IMR-90 (cell line): ENCODE data around the gene LLCFC1. TPM values are rescaled to one million over a fixed set of nuclear protein-coding genes. Genes with fewer than 3 reads are reported as not detected.

Source experiments
- ATAC-seq: fragments of 200-7000 bp; cut with Tn5 transposase; 2 replicates; pipeline ENCODE4 v1.9.1; 2020; ENCODE audit warnings: low read depth, mild to moderate bottlenecking, moderate library complexity
- BruUV-seq: library from RNA; stranded (reverse); fragments of 400-500 nt; replicated peaks from 2 replicates; lab custom pipeline; 2021; lab: Mats Ljungman, UMichigan
- CTCF ChIA-PET: fragments of 300-600 bp; formaldehyde crosslinking; extraction: SDS; loops from one replicate; lab custom pipeline; 2021; ENCODE audit warnings: antibody characterized with exemption; lab: Yijun Ruan, JAX
- POLR2A ChIA-PET: fragments of 300-600 bp; sonication (Branson Sonifier 250); formaldehyde crosslinking; loops from one replicate; lab custom pipeline; 2022; ENCODE audit warnings: antibody characterized with exemption; ENCODE audit not compliant: unreplicated experiment; lab: Charles Lee
- DNase-seq: peaks from one replicate; pipeline ENCODE4 v3.0.0; 2013
- H2AFZ ChIP-seq: replicated peaks from 2 replicates; pipeline ENCODE3; 2013; ENCODE audit warnings: low read length, mild to moderate bottlenecking; ENCODE audit not compliant: poor library complexity
- H2AK5ac ChIP-seq: 2 replicates; pipeline ENCODE4 v1.6.1; 2013; ENCODE audit warnings: low read depth, low read length, inconsistent platforms
- H2AK9ac ChIP-seq: replicated peaks from 2 replicates; pipeline ENCODE3; 2013; ENCODE audit warnings: mild to moderate bottlenecking, low read depth, low read length, moderate library complexity; ENCODE audit not compliant: poor library complexity
- H2BK120ac ChIP-seq: 2 replicates; pipeline ENCODE4 v1.6.1; 2013; ENCODE audit warnings: low read depth, low read length, inconsistent platforms
- H2BK15ac ChIP-seq: 3 replicates; pipeline ENCODE4 v1.6.1; 2013; ENCODE audit warnings: low read depth, low read length, inconsistent platforms
- H2BK20ac ChIP-seq: 2 replicates; pipeline ENCODE4 v1.6.1; 2013; ENCODE audit warnings: low read depth, mild to moderate bottlenecking, inconsistent platforms, low read length, moderate library complexity
- H2BK5ac ChIP-seq: 2 replicates; pipeline ENCODE4 v1.6.1; 2013; ENCODE audit warnings: mild to moderate bottlenecking, low read depth, low read length, inconsistent platforms; ENCODE audit not compliant: poor library complexity, severe bottlenecking
- H3K14ac ChIP-seq: replicated peaks from 2 replicates; pipeline ENCODE4 v1.6.1; 2013; ENCODE audit warnings: low read depth, low read length, inconsistent platforms
- H3K18ac ChIP-seq: 2 replicates; pipeline ENCODE4 v1.6.1; 2013; ENCODE audit warnings: low read depth, low read length, control low read depth
- H3K23ac ChIP-seq: 2 replicates; pipeline ENCODE4 v1.6.1; 2013; ENCODE audit warnings: low read depth, low read length, inconsistent platforms
- H3K27ac ChIP-seq: 2 replicates; pipeline ENCODE4 v1.5.1; 2013; ENCODE audit warnings: mild to moderate bottlenecking, control low read depth, low read length; ENCODE audit not compliant: insufficient read depth
- H3K27me3 ChIP-seq: 2 replicates; pipeline ENCODE4 v1.6.1; 2013; ENCODE audit warnings: low read length; ENCODE audit not compliant: control insufficient read depth, insufficient read depth
- H3K36me3 ChIP-seq: 2 replicates; pipeline ENCODE4 v1.6.1; 2013; ENCODE audit warnings: low read length, mixed read lengths; ENCODE audit not compliant: control insufficient read depth, insufficient read depth
- H3K4ac ChIP-seq: 2 replicates; pipeline ENCODE4 v1.6.1; 2013; ENCODE audit warnings: low read depth, low read length, inconsistent platforms
- H3K4me1 ChIP-seq: 2 replicates; pipeline ENCODE4 v1.6.1; 2013; ENCODE audit warnings: low read length, mixed read lengths; ENCODE audit not compliant: control insufficient read depth, insufficient read depth
- H3K4me2 ChIP-seq: 2 replicates; pipeline ENCODE4 v1.6.1; 2013; ENCODE audit warnings: low read depth, mild to moderate bottlenecking, control low read depth, low read length, moderate library complexity
- H3K4me3 ChIP-seq: 2 replicates; pipeline ENCODE4 v1.5.1; 2013; ENCODE audit warnings: low read depth, mild to moderate bottlenecking, control low read depth, low read length, moderate library complexity; ENCODE audit not compliant: insufficient read depth
- H3K56ac ChIP-seq: 2 replicates; pipeline ENCODE4 v1.6.1; 2013; ENCODE audit warnings: low read length, inconsistent platforms; ENCODE audit not compliant: insufficient read depth; ENCODE audit errors: extremely low read depth
- H3K79me1 ChIP-seq, 2 experiments: 2 replicates each; pipeline ENCODE4 v1.6.1; 2013; ENCODE audit warnings: low read length in 2 of 2, inconsistent platforms in 1 of 2, low read depth in 1 of 2
- H3K9ac ChIP-seq: 2 replicates; pipeline ENCODE4 v1.6.1; 2013; ENCODE audit warnings: low read depth, low read length, control low read depth
- H3K9me1 ChIP-seq: 2 replicates; pipeline ENCODE4 v1.6.1; 2013; ENCODE audit warnings: low read length, inconsistent platforms; ENCODE audit not compliant: insufficient read depth
- H3K9me3 ChIP-seq: 2 replicates; pipeline ENCODE4 v1.6.1; 2013; ENCODE audit warnings: low read length; ENCODE audit not compliant: control insufficient read depth, insufficient read depth
- H4K20me1 ChIP-seq: 2 replicates; pipeline ENCODE4 v1.6.1; 2013; ENCODE audit warnings: low read length, inconsistent platforms; ENCODE audit not compliant: insufficient read depth
- H4K5ac ChIP-seq: 2 replicates; pipeline ENCODE4 v1.6.1; 2013; ENCODE audit warnings: mild to moderate bottlenecking, low read depth, low read length, control low read depth
- H4K8ac ChIP-seq, 2 experiments: 2 replicates each; pipeline ENCODE4 v1.6.1; 2013; ENCODE audit warnings: low read depth in 2 of 2, low read length in 2 of 2, control low read depth in 1 of 2, inconsistent platforms in 1 of 2
- H4K91ac ChIP-seq: 2 replicates; pipeline ENCODE4 v1.6.1; 2013; ENCODE audit warnings: low read depth, low read length, inconsistent platforms; ENCODE audit not compliant: insufficient read depth
- BHLHE40 ChIP-seq: fragments of 150-350 bp; IDR thresholded peaks from 2 replicates; pipeline ENCODE4 v1.6.1; 2016; ENCODE audit warnings: mild to moderate bottlenecking, low read depth, low read length
- CHD1 ChIP-seq: IDR thresholded peaks from 2 replicates; pipeline ENCODE4 v1.6.1; 2012; ENCODE audit warnings: low read depth, low read length, improper control_type of control experiment
- CTCF ChIP-seq: conservative IDR thresholded peaks from 2 replicates; pipeline ENCODE4 v1.5.1; 2012; ENCODE audit warnings: mild to moderate bottlenecking, low read depth, low read length, improper control_type of control experiment
- FOS ChIP-seq: fragments of 150-350 bp; IDR thresholded peaks from 2 replicates; pipeline ENCODE4 v1.6.1; 2016; ENCODE audit warnings: low read depth, low read length
- MAFK ChIP-seq: IDR thresholded peaks from 2 replicates; pipeline ENCODE4 v1.6.1; 2012; ENCODE audit warnings: low read depth, low read length, improper control_type of control experiment
- MAZ ChIP-seq: IDR thresholded peaks from 2 replicates; pipeline ENCODE4 v1.6.1; 2012; ENCODE audit warnings: low read depth, mild to moderate bottlenecking, low read length, improper control_type of control experiment, moderate library complexity, borderline replicate concordance
- POLR2A ChIP-seq: IDR thresholded peaks from 2 replicates; pipeline ENCODE4 v1.6.1; 2012; ENCODE audit warnings: mild to moderate bottlenecking, low read depth, low read length
- RFX5 ChIP-seq: IDR thresholded peaks from 2 replicates; pipeline ENCODE4 v1.8.0; 2012; ENCODE audit warnings: low read depth, mild to moderate bottlenecking, low read length, moderate library complexity
- SMC3 ChIP-seq: fragments of 150-350 bp; IDR thresholded peaks from 2 replicates; pipeline ENCODE4 v1.6.1; 2016; ENCODE audit warnings: low read depth, mild to moderate bottlenecking, antibody characterized with exemption, low read length, moderate library complexity
- USF2 ChIP-seq: fragments of 150-350 bp; IDR thresholded peaks from 2 replicates; pipeline ENCODE4 v1.6.1; 2017; ENCODE audit warnings: mild to moderate bottlenecking, antibody characterized with exemption, low read length, low read depth
- whole genome bisulfite sequencing, 2 experiments: methylation state at CpG; one replicate each; pipeline versions ENCODE4 v1.1.5 to v1.1.7; 2013; ENCODE audit warnings: missing lambda C conversion rate in 2 of 2; ENCODE audit not compliant: insufficient read length in 1 of 2; ENCODE audit errors: extremely low coverage in 2 of 2; 5-methylcytosine and 5-hydroxymethylcytosine counted together
- dilution Hi-C: fragments of 300-500 bp; cut with HindIII; formaldehyde crosslinking; loops from one replicate; pipeline ENCODE4 v1.14.3; 2018; ENCODE audit warnings: low sequenced_read_pairs; ENCODE audit not compliant: unreplicated experiment
- in situ Hi-C: fragments of 300-500 bp; cut with MboI; formaldehyde crosslinking; loops from 3 replicates; pipeline ENCODE4 v1.14.3; 2019; ENCODE audit warnings: low sequenced_read_pairs, inconsistent platforms, mixed read lengths
- intact Hi-C: fragments of 100-400 bp; cut with micrococcal nuclease; formaldehyde crosslinking; loops from 2 replicates; pipeline ENCODE4 v1.10.0; 2022
- polyA plus RNA-seq, 3 experiments: library from polyadenylated mRNA; depleted of rRNA; stranded (reverse); fragments of >200 nt; gene quantifications; 2 replicates each; pipeline ENCODE4 v1.2.3, GENCODE V29; 2012; ENCODE audit warnings: low replicate concordance in 1 of 3
- total RNA-seq: library from RNA; depleted of rRNA; stranded (reverse); fragments of >200 nt; gene quantifications from 2 replicates; pipeline ENCODE4 v1.2.3, GENCODE V29; 2012

Gene LLCFC1
- total and polyA plus RNA-seq, 2 of the 4 experiments (the other 2 are of a cell fraction): not detected

DNA sequence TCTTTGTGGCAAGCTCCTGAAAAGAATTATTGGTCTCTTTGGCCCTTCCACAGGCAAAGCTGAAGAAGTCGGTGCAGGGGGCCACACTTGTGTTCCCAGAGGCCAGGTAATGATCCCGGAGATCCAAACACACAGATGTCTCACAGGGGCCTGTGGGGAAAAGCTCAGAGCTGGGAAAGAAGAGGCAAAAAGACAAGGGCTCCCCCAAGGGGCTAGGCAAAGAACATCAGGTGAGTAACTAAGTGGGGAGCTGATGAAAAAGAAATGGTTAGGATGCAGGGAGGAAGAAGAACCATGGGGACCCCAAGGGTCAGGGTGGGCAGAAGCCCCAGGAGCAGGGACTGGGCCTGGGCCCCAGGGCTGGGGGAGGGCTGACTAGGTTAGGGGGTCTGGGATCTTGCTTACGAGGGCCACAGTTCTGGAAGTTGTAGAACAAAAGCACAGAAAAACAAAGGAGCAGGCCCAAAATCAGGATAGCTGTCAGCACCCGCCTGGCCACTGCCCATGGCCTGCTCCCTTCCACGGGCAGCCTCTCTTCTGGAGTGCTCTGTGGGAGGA lies 21.8 kb downstream of the LLCFC1 start:
- H3K36me3 ChIP-seq: no peaks in the 10 kb centered on the region
- in situ Hi-C loops: no loop called here
- H3K18ac ChIP-seq: no peak overlapping the region
- H3K27ac ChIP-seq: no peak overlapping the region
- no peak overlapping the region for H2BK20ac ChIP-seq
- H4K8ac ChIP-seq: no peak overlapping the region
- H3K23ac ChIP-seq: no peak overlapping the region
- H3K9me1 ChIP-seq: no peaks in the 10 kb centered on the region
- no peak overlapping the region for H3K4me2 ChIP-seq
- ATAC-seq (no peak), DNase-seq (no peak)
- CTCF ChIA-PET: no interaction called here
- H3K14ac ChIP-seq: no peak overlapping the region
- H3K56ac ChIP-seq: no peak overlapping the region
- no peak overlapping the region for H2AK9ac ChIP-seq
- H3K4ac ChIP-seq: no peak overlapping the region
- H2AK5ac ChIP-seq: no peak overlapping the region
- H4K91ac ChIP-seq: no peak overlapping the region
- H2BK15ac ChIP-seq: no peak overlapping the region
- dilution Hi-C loops: no loop called here
- no TSS peak for BruUV-seq
- POLR2A ChIA-PET: no interaction called here
- H3K4me1 ChIP-seq: no peaks in the 10 kb centered on the region
- TF ChIP-seq SMC3: no peak
- no peak for TF ChIP-seq RFX5
- no peak for TF ChIP-seq USF2
- no peak for TF ChIP-seq MAZ
- no peak for TF ChIP-seq POLR2A
- TF ChIP-seq CHD1: no peak
- no peak for TF ChIP-seq MAFK
- TF ChIP-seq BHLHE40: no peak
- no peak for TF ChIP-seq CTCF
- TF ChIP-seq FOS: no peak
- no peak overlapping the region for H4K5ac ChIP-seq
- H3K79me1 ChIP-seq: no peaks in the 10 kb centered on the region
- H4K20me1 ChIP-seq: no peaks in the 10 kb centered on the region
- H3K9me3 ChIP-seq: no peaks in the 10 kb centered on the region; the same call in 1 of the 2 replicates
- H2BK5ac ChIP-seq: no peak overlapping the region
- no peak overlapping the region for H2BK120ac ChIP-seq
- 57% methylated on average over 3 of the region's 5 CpGs; no CpG with 5 or more reads in 1 of the 2 experiments for WGBS, 2 experiments
- H3K27me3 ChIP-seq: no peaks in the 10 kb centered on the region
- intact Hi-C loops: no loop called here
- H2AFZ ChIP-seq: no peak overlapping the region
- H3K9ac ChIP-seq: no peak overlapping the region
- no peak overlapping the region for H3K4me3 ChIP-seq
